Fibroblast of skin of abdomen (primary cell): ENCODE data around the gene ALOX12.

Experiments used
- DNase-seq: peaks from one replicate; pipeline ENCODE4 v3.0.0-alpha.2; 2013

ALOX12 gene

GRCh38 chr17:7002288-7003047 lies 6.6 kb downstream of the ALOX12 start:
- DNase-seq, result no peak

- no peak for DNase-seq
Observed at GRCh38 chr17:7003745-7004144, 7.9 kb downstream of the ALOX12 start.

DNA sequence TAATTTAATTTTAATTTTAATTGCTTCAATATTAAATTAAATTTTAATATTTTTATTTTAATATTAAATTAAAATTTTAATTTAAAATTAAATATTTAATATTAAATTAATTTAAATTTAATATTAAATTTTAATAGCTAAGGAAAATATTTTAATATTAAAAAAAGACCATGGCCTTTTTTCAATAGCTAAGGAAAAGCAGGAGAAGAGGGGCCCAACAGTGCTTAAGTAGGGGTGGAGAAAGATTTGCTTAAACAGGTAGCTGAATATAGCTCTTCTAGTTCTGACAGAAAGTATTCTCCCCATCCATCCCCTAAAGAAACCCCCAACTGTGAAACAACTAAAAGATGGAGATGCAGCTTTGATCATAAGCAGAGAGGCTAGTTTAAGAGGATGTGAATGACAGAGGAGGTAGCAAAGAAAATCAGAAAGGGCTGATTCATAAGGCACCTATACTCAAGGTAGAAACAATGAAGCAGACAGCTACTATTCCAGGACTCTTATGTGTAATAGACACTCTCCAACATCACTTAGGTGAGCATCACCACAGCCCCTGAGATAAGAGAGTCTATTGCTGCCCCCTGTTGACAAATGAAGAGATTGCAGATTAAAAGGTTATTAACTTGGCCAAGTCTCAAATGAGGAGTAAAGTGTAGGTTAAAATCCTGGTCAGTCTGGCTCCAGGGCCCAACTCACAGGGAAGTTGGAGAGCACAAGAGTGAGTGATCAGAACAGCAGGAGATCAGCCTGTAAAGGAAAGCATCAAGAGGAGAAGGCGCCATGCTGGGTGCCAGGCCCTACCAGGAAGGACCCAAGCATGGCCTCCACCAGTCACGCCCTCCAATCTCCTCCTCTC lies 8.8 kb downstream of the ALOX12 start:
- DNase-seq, result peak; percentile 65

GRCh38 chr17:7005716-7006115 lies 9.9 kb downstream of the ALOX12 start:
- DNase-seq, result no peak

- no peak for DNase-seq
Observed at GRCh38 chr17:7007143-7007542, 11.3 kb downstream of the ALOX12 start.

DNA sequence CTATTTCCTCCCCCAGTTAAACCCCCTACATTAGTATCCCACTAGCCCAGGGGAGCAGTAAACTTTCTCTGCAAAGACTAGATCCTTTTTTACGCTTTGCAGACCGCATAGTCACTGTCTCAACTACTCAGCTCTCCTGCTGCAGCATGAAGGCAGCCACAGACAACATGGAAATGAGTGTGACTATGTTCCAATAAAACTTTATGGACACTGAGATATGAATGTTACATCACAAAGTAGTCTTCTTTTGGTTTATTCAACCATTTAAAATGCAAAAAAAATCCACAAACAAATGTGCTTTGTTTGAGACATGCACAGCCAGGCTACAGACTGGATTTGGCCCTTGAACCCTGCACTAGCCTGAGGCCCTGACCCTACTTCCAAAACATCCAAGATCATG lies 14.7 kb downstream of the ALOX12 start:
- no peak for DNase-seq

GRCh38 chr17:7011415-7011814 lies 15.6 kb downstream of the ALOX12 start:
- no peak for DNase-seq

DNA sequence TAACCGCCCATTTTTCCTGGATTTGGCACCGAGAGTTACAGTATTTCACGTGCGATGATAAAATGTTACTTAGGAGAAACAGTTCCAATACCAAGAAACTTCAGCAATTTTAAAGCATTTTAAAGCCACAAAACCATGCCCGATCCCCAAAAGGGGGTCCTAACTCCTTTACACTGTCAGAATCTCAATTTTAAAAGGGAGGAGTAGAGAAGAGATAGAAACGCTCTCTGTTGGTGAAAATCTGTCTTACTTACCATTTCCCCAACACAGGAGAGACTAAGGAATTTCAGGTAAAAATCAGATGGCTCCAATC lies 16.0 kb downstream of the ALOX12 start:
- DNase-seq, result no peak

DNA sequence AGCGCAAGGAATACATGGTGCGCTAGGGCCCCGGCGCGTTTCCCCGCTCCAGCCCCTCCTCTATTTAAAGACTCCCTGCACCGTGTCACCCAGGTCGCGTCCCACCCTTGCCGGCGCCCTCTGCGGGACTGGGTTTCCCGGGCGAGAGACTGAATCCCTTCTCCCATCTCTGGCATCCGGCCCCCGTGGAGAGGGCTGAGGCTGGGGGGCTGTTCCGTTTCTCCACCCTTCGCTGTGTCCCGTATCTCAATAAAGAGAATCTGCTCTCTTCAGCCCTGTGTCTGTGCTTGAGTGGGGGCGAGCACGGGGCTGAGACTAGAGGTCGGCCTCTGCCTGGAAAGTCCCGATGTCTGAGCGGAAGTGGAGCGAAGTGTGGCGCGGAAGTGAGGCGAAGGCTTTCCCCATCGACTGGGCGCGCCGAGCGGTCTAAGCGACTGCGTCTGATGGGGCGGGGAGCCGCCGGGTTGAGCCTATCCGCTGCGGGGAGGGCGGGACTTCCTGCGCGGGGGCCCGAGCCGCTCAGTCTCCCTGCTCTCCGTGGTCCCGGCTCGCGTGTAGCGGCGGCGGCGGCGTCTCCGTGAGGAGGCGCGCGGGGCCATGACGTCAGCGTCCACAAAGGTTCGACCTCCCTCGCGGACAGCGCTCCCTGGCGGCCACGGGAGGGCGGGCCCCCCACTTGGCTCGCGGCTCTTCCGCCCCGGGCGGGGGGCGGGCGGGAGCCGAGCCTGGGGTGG lies 18.6 kb downstream of the ALOX12 start:
- peak; percentile 98 for DNase-seq

DNA sequence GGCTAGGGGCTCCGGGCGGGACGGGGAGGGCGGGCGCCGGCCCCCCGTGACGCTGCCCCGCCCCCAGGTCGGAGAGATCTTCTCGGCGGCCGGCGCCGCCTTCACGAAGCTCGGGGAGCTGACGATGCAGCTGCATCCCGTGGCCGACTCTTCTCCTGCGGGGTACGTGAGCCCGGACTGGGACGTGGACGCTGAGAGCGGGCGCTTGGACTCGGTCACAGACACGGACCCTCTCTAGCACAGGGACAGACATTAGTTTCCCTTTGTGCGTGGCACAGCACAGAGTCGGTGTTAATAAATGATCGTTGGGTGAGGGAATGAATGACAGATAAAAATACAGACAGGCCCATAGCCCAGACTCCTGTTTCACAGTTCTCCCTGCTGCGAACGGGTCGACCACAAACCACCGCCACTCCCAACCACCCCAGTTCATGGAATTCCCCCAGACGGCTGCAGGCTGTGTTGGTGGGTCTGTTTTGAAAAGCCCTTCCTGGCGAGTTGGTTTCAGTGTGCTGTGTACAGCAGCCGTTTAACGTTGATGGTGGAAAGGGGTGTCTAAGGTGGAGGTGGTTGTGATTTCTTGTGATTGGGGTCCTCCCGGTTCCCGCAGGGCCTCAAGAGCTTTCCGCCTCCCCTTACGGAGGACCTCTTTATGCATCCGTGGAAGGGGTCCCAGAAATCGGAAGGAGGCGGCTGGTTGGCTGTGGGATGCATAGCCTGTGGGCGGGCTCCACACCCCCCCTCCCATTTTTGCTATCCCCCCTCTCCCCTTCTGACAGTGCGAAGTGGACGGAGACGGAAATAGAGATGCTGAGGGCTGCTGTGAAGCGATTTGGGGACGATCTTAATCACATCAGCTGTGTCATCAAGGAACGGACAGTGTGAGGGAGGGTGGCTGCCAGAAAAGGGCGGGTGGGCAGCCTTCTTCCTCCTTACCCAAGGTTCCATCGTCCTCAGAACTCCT lies 19.4 kb downstream of the ALOX12 start:
- peak; percentile 65 for DNase-seq

DNA sequence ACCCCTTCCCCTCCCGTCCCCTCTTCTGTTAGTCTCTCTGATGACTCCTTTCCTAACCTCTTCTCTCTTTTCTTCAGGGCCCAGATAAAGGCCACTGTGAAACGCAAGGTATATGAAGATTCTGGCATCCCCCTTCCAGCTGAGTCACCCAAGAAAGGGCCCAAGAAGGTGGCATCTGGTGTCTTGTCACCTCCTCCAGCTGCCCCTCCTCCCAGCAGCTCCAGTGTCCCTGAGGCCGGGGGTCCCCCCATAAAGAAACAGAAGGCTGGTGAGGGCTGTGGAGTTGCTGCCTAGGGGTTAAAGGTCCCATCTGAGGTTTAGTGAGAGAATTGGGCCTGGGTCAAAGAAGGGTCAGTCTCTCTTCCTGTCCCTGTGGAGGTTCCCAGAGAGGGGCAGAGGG lies 20.6 kb downstream of the ALOX12 start:
- DNase-seq, result no peak

DNA sequence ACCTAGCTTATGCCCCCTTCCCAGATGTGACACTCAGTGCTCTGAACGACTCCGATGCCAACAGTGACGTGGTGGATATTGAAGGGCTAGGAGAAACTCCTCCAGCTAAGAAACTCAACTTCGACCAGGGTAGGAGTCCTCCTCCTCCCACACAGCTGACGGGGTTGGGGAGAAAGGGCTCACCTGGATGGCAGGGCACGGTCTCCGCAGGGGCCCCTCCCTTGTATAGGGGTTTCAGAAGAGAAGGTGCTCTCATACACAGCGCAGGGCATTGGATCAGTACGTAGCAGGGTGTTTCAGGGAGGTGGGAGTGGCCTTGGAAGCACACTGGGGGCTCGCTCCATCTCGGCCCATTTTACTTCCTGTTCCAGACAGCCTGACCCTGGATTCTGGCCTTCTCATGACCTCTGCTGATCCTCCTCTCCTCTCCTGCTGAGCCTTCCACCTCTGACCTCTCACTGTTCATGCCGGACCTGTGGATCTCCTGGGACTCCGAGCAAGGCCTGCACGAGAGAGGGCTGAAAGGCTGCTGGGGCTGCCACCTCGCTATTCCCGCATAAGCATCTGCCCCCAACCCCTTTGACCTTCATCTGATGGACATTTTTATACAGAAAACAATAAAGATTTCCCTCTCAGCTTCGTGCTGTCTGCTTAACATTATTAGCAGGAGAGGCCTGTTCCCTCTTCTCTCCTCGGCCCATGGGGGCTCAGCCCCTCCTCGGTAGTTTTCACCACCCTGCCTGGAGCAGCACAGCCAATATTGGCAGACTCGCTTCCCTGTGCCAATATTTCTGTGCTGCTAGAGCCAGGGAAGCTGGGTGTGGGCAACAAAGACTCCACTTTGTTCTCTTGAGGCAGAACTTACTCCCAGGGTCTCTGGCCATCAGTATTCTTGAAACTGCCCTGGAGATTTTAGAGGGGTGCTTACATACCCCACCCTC lies 21.3 kb downstream of the ALOX12 start:
- no peak for DNase-seq

DNA sequence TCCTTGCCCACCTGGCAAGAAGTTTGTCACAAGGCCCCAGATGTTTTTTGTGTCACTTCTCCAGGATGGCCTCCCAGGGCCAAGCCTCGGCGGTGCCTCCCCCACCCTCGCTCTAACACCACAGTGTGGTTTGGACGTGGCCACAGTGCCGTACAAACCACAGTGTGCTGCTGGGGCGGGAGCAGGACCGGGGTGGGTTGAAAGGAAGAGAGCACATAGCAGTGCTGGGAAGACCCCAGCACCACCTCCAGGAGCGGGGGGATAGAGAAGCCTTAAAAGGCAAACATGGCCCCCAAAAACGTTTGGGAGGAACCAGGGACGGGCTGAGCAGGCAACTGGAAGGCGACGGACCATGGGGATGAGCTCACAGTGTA lies 22.0 kb downstream of the ALOX12 start:
- no peak for DNase-seq

GRCh38 chr17:7018331-7018964 lies 22.6 kb downstream of the ALOX12 start:
- DNase-seq, result no peak

DNA sequence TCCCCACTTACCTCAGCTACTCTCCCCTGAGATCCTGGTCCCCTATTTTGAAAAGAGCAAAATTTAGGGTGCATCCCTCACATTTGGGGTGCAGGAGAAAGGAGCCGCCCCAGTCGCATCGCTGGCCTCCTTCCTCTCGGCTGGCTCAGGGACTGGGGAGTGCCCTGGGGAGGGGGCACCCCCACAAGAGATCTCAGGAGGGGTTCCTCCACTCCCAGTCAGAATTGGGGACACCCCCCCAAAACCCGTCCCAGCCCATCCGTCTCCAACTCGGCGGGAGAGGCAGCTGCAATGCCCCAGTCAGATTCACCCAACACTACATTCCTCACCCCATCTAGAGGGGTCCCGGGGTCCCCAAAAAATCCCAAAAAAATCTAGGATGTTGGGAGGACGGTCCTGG lies 23.5 kb downstream of the ALOX12 start:
- no peak for DNase-seq

DNA sequence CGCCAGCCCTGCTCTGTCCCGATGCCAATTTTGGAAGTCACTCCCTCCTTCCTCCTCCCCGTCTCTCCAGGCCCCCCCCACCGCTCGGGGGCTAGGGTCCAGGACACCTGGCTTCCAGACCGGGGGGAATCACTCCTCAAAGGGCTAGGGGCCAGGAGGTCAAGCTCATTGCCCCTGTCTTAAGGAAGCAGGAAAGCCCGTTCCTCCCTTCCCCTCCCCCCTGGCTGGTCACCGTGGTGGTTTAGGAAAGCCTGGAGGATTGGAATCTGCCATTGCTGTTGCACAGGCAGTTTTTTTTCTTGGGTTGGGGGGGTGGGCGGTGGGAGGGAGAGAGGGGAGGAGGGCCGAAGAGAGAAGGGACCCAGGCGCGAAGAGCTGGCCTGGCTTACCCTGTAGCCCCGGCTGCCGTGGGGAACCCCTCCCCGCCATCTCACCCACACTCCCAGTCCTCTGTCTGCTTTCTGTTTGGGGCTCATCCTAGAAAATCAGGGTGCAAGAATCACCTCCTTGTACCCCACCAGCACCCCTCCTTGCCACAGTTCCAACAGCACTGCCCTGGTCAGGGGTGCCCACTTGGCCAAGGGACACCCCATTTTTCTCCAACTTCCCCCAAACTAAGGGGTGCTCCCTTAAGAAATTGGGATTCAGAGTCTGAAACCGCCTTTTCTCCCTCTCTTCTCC lies 24.1 kb downstream of the ALOX12 start:
- DNase-seq, result peak; percentile 73

GRCh38 chr17:7020894-7021664 lies 25.2 kb downstream of the ALOX12 start:
- DNase-seq, result no peak

DNA sequence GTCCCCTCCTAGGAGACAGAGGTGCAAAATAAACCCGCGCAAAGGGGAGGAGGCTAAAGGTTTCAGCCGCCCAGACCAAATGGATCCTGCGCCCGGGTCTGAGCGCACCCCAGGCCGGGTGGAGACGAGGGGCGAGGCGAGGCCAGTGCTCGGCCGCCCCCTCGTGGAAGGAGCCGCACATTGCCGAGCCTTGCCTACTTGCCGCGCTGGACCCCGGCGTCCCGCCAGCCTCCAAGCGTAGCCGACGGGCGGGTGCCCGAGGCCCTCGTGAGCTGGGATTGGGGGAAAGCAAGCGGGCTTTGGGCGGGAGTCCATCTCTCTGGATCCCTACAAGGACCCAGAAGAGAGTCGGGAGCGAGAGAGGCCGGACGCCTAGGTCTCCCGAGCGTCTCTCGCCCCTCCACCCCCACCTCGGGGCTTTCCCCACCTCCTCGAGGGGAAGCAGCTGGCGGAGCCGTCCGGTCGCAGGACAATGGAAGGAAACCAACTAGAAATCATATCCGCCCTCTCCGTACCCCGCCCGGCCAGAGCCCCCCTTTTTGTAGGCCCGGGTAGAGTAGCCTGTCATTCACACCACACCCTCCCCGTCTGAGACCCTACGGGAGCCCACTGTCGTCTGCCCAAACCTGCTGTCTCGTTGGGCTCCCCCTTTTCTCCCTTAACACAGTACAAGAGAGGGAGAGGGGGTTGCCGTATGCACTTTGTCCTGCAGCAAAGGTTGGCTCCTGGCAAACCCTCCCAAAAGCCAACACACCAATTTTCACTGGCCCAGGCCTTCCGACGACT lies 26.3 kb downstream of the ALOX12 start:
- peak; percentile 57 for DNase-seq
